Motor neuron (in vitro differentiated cells): Measurements from ENCODE around the gene EZR. TPM values are rescaled to one million over a fixed set of nuclear protein-coding genes. Genes with fewer than 3 reads are reported as not detected.
"Not testable (repeated sequence)": the region's sequence is repeated elsewhere in the genome, so short reads cannot be mapped to it uniquely, and the experiment has no call there.

Source experiments
- ATAC-seq, 8 experiments: fragments of 200-7000 bp; cut with Tn5 transposase; replicated peaks in 6 of 8; 2 replicates each; pipeline ENCODE4 v1.8.0; 2021; ENCODE audit warnings: mild to moderate bottlenecking in 8 of 8, moderate library complexity in 8 of 8
- H3K27ac ChIP-seq, 2 donors: fragments of 250-450 bp; sonication (Bioruptor Pico); 2 replicates each; pipeline ENCODE4 v1.9.0; 2021; ENCODE audit warnings: antibody characterized with exemption in 2 of 2, mild to moderate bottlenecking in 2 of 2, moderate library complexity in 1 of 2
- H3K4me1 ChIP-seq, 2 donors: fragments of 250-450 bp; sonication (Bioruptor Pico); replicated peaks in 1 of 2; 2 replicates each; pipeline ENCODE4 v1.6.1; 2021; ENCODE audit warnings: antibody characterized with exemption in 2 of 2, mild to moderate bottlenecking in 2 of 2, moderate library complexity in 1 of 2
- H3K4me3 ChIP-seq, 5 donors: fragments of 250-450 bp; sonication (Bioruptor Pico); 2 replicates each; pipeline ENCODE4 v1.9.0; 2021; ENCODE audit warnings: antibody characterized with exemption in 5 of 5, mild to moderate bottlenecking in 5 of 5, moderate library complexity in 4 of 5
- WGBS, 10 experiments: fragments of 450-650 bp; shearing (Covaris generic); methylation state at CpG; one replicate each; pipeline ENCODE4 v1.0.0; 2022; 5-methylcytosine and 5-hydroxymethylcytosine counted together
- in situ Hi-C, 9 experiments: fragments of 400-800 bp; cut with MboI; loops; one replicate each; pipeline ENCODE4 v1.15.0; 2021; ENCODE audit warnings: low sequenced_read_pairs in 9 of 9, low pct_unique_long_range_greater_than_20kb in 2 of 9; ENCODE audit not compliant: unreplicated experiment in 9 of 9
- total RNA-seq, 8 experiments: library from RNA; unstranded; fragments of 300-600 nt; gene quantifications; 2 replicates each; pipeline versions ENCODE4 v1.2.3 to v1.2.4, GENCODE V29; 2022

Gene EZR
- total RNA-seq, 8 experiments from 2014 or later = 10.9 to 180 (median 24.5) TPM

DNA sequence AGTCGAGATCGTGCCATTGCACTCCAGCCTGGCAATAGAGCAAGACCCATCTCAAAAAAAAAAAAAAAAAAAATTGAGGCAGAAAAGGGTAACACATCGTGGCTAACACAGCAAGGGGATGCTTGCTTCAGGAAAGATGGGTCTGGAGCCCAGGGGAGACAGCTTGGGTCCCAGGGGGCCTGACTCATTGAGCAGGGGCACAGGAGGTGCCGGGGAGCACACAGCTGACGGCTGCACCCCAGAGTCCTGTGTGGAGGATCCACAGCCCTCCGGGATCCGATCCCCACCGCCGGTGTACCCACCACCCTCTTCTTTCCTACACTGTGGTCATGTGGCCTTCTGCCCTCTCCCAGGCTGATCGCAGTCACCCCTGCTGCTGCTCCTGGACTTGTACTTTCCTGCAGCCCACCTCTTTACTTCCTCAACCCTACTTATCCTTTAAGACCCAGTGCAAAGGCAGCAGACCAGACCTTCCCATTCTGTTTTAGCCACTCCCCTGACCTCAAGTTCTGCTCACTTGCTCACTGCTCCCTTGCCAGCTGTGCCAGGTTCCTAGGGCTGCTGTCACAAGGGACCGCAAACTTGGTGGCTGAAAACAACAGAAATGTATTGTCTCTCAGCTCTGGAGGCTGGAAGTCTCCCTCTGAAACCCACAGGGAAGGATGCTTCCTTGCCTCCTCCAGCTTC lies 17.6 kb upstream of the EZR start:
- WGBS, 10 experiments = 71 to 100% (median 97%) methylated on average over 1 to 6 of the region's 11 CpGs; no CpG with 5 or more reads in 3 of the 10 experiments
- in situ Hi-C loops = no loop called here
- Histone ChIP-seq H3K4me1 (no peaks in the 10 kb centered on the region), H3K4me3 (no peak overlapping the region), H3K27ac (no peak overlapping the region)
- no peak for ATAC-seq

DNA sequence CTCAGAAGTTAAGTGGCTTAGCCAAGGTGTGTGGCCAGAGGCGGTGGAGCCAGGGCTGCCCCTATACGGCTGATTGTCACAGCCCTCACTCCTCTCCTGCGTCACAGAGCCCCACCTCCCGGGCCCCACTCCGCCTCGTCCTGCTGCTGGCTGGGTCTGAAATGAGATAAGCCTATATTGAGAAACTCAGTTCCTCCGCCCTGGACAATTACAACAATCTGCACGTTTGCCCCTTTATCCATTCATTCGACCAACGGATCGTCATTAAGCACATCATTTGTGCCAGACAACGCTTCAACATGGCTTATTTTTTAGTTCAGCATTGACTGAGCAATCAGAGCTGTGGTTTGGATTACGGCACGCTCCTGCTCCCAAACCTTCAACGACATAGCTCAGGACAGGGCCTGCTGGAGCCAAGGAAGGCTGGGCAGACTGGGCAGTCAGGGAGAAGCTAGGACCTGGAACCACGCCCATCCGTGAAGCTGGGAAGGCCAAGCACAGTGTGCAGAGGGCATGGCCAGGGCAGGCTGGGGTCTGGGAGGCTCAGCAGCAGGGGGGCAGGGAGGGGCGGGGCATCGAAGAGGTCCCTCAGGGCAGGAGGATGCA lies 16.6 kb upstream of the EZR start:
- no peak overlapping the region for H3K4me3 ChIP-seq
- ATAC-seq = peak in 3 of 8 experiments; percentile 31 to 94 (median 49)
- no peak overlapping the region for H3K27ac ChIP-seq
- in situ Hi-C loops = no loop called here
- no peaks in the 10 kb centered on the region for H3K4me1 ChIP-seq
- 62 to 100% (median 74%) methylated on average over 1 to 6 of the region's 19 CpGs; no CpG with 5 or more reads in 2 of the 10 experiments for WGBS, 10 experiments

DNA sequence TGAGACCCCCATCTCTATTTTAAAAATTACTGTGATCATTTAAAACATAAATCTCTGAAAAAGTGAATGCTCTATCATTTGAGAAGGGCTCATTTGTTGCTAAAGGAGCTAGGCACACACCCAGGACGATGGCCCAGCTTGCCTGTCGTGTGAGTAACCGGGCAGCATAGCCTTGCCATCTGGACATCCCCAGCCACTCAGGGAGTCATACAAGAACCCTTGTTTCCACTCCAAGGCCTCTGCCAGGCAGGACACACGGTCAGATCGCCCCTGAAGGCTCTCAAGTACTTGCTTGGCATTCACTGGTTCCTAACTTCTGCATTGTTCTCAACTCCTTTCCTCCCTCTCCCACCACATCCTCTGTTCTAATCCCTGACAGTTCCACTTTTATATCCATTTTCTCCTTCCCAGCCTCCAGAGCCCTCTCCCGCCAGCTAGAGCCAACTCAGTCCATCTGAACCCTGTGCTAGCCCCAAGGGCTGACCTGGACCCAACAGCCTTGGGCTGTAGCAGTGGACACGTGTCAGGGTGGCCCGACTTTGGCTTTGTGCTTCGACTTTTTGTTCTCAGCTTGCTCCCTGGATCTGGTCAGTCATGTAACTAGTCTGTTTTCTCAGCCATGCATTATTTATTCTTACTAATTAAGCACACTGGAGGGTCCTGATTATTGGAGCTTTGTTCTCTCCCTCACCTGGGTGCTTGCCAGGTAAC lies 15.7 kb upstream of the EZR start:
- WGBS, 10 experiments = 34 to 100% (median 75%) methylated on average over 2 to 9 of the region's 9 CpGs; no CpG with 5 or more reads in 1 of the 10 experiments
- Histone ChIP-seq H3K27ac (no peak overlapping the region), H3K4me3 (no peak overlapping the region), H3K4me1 (no peaks in the 10 kb centered on the region)
- in situ Hi-C loops = no loop called here
- no peak for ATAC-seq

DNA sequence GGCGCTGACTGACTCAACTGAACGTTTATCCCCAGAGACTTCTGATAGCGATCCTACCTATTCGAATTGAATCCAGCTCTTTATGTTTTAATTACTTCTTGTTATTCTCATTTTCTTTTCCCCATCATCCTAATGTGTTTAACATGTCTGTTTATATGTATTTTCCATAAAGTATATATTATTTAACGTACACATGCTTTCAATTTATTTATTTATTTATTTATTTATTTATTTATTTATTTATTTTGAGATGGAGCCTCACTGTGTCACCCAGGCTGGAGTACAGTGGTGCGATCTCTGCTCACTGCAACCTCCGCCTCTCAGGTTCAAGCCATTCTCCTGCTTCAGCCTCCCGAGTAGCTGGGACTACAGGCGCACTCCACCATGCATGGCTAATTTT lies 13.6 kb upstream of the EZR start:
- in situ Hi-C loops, H3K4me1 ChIP-seq, H3K27ac ChIP-seq, H3K4me3 ChIP-seq, ATAC-seq: not testable (repeated sequence)
- WGBS, 10 experiments = 45 to 100% (median 94%) methylated on average over 1 to 9 of the region's 9 CpGs

DNA sequence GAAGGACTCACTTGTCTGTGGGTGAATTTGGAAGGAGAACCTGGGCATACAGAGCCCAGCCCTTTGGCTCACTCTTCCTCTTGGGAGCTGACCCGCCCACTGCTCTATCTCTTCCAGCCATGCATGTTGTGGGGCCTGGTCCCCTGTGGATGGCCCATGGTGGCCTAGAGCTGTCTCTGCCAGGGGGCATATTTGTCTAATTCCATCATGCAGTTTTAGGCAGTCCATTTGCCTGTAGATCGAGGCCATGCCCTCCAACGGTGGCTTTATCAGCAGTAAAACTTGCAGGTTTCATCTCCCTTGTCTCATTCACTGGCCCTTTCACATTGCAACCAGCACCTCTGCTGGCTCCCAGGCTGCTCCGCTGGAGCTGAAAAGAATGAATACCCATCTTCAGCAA lies 12.9 kb upstream of the EZR start:
- no peak for ATAC-seq
- H3K27ac ChIP-seq = no peak overlapping the region
- WGBS, 10 experiments = 65 to 100% (median 83%) methylated on average over 1 to 3 of the region's 4 CpGs; no CpG with 5 or more reads in 3 of the 10 experiments
- no peaks in the 10 kb centered on the region for H3K4me1 ChIP-seq
- in situ Hi-C loops = no loop called here
- no peak overlapping the region for H3K4me3 ChIP-seq

GRCh38 chr6:158831571-158831970 lies 12.4 kb upstream of the EZR start:
- 75 to 100% (median 90%) methylated on average over 1 to 8 of the region's 8 CpGs; no CpG with 5 or more reads in 3 of the 10 experiments for WGBS, 10 experiments
- no peak overlapping the region for H3K4me3 ChIP-seq
- H3K4me1 ChIP-seq = no peaks in the 10 kb centered on the region
- ATAC-seq = no peak
- in situ Hi-C loops = no loop called here
- no peak overlapping the region for H3K27ac ChIP-seq

GRCh38 chr6:158830736-158831135 lies 11.6 kb upstream of the EZR start:
- in situ Hi-C loops = no loop called here
- Histone ChIP-seq H3K27ac (no peak overlapping the region), H3K4me1 (no peaks in the 10 kb centered on the region), H3K4me3 (no peak overlapping the region)
- WGBS, 10 experiments = 93 to 100% (median 94%) methylated on average over 1 to 9 of the region's 13 CpGs; no CpG with 5 or more reads in 3 of the 10 experiments
- no peak for ATAC-seq

GRCh38 chr6:158828807-158829206 lies 9.6 kb upstream of the EZR start:
- 64 to 92% (median 76%) methylated on average over 3 to 7 of the region's 7 CpGs for WGBS, 10 experiments
- Histone ChIP-seq H3K27ac (no peak overlapping the region), H3K4me3 (no peak overlapping the region), H3K4me1 (no peaks in the 10 kb centered on the region)
- ATAC-seq = no peak
- in situ Hi-C loops = no loop called here

- in situ Hi-C loops = no loop called here
- no peak for ATAC-seq
Measured at GRCh38 chr6:158826819-158827501, 7.8 kb upstream of the EZR start.

GRCh38 chr6:158825951-158826306 lies 6.8 kb upstream of the EZR start:
- no peaks in the 10 kb centered on the region for H3K4me1 ChIP-seq
- ATAC-seq = peak in 4 of 8 experiments; percentile 26 to 69 (median 38)
- no peak overlapping the region for H3K27ac ChIP-seq
- in situ Hi-C loops = no loop called here
- 0 to 90% (median 78%) methylated on average over 2 to 7 of the region's 9 CpGs; no CpG with 5 or more reads in 5 of the 10 experiments for WGBS, 10 experiments
- H3K4me3 ChIP-seq = no peak overlapping the region

More at GRCh38 chr6:158826819-158827501, 7.8 kb upstream of the EZR start:
- Histone ChIP-seq H3K4me1 (no peaks in the 10 kb centered on the region), H3K27ac (no peak overlapping the region), H3K4me3 (no peak overlapping the region)
- 33 to 100% (median 82%) methylated on average over 1 to 3 of the region's 4 CpGs for WGBS, 10 experiments

DNA sequence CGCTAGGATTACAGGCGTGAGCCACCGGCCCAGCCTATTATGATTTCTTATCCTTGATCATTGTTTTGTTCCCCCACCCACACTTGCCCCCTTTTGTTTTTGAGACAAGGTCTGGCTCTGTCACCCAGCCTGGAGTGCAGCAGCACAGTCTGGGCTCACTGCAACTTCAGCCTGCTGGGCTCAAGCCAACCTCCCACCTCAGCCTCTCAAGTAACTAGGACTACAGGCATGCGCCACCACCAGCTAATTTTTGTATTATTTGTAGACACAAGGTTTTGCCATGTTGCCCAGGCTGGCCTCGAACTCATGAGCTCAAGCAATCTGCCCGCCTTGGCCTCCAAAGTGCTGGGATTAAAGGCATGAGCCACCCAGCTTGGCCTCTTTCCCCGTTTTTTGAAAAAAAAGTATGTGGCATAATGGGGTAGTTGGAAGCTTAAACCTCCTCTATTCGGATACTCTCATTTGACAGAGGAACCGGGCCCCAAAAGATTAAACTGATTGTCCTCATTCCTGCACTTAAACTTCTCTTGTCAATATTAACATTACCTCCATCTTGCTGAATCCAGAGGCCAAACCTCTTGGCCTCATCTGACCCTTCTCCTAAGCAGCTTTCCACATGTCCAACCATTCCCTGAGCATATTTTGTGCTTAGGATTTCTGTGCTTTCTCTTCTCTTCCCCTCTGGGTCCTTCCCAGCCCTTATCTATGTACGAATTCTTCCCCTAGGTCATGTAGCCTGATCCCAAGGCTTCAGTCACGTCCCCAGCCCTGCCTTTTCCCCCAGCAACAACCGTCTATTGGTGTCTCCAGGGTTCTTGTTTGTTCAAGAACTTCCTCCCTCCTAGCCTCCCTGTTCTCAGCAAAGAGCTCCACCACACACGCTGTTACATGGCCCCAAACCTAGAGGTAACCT lies 6.1 kb upstream of the EZR start:
- in situ Hi-C loops = no loop called here
- ATAC-seq = peak in 1 of 8 experiments; percentile 34
- WGBS, 10 experiments = 44 to 92% (median 75%) methylated on average over 2 to 11 of the region's 13 CpGs
- Histone ChIP-seq H3K27ac (no peak overlapping the region), H3K4me1 (no peaks in the 10 kb centered on the region), H3K4me3 (no peak overlapping the region)

- H3K4me3 ChIP-seq, H3K4me1 ChIP-seq, ATAC-seq, H3K27ac ChIP-seq, in situ Hi-C loops: not testable (repeated sequence)
- WGBS, 10 experiments = 83 to 100% (median 95%) methylated on average over 1 to 4 of the region's 4 CpGs; no CpG with 5 or more reads in 4 of the 10 experiments
Measured at GRCh38 chr6:158823616-158824015, 4.4 kb upstream of the EZR start.
